Testis (tissue), 2 donors: Measurements from ENCODE around the gene IQSEC3.

Experiments
- POLR2A ChIP-seq: fragments of 450-650 bp; IDR thresholded peaks from one replicate; pipeline ENCODE4 v1.6.1; 2017; ENCODE audit warnings: antibody characterized with exemption, mild to moderate bottlenecking, moderate library complexity
- TF ChIP-seq, protein P1 (sequence below), 3 experiments: fragments of 450-650 bp in 2 of 3; fragments of 200-600 bp in 1 of 3; sonication (generic) in 1 of 3; IDR thresholded peaks; one replicate each; pipeline ENCODE4 v1.5.1; 2016 to 2019; ENCODE audit warnings: antibody characterized with exemption in 3 of 3, mild to moderate bottlenecking in 2 of 3, moderate library complexity in 1 of 3

DNA sequence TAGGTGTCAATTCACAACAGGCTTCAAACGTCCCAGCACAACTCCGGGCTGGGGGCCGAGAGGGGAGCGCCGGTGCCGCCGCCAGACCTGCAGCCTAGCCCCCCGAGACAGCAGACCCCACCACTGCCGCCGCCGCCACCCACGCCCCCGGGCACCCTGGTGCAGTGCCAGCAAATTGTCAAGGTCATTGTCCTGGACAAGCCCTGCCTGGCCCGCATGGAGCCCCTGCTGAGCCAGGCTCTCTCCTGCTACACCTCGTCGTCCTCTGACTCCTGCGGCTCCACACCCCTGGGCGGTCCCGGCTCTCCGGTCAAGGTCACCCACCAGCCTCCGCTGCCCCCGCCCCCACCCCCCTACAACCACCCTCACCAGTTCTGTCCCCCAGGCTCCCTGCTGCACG, 108.0 kb downstream of the IQSEC3 start:
- TF ChIP-seq, protein P1, sequence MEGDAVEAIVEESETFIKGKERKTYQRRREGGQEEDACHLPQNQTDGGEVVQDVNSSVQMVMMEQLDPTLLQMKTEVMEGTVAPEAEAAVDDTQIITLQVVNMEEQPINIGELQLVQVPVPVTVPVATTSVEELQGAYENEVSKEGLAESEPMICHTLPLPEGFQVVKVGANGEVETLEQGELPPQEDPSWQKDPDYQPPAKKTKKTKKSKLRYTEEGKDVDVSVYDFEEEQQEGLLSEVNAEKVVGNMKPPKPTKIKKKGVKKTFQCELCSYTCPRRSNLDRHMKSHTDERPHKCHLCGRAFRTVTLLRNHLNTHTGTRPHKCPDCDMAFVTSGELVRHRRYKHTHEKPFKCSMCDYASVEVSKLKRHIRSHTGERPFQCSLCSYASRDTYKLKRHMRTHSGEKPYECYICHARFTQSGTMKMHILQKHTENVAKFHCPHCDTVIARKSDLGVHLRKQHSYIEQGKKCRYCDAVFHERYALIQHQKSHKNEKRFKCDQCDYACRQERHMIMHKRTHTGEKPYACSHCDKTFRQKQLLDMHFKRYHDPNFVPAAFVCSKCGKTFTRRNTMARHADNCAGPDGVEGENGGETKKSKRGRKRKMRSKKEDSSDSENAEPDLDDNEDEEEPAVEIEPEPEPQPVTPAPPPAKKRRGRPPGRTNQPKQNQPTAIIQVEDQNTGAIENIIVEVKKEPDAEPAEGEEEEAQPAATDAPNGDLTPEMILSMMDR (IDR thresholded peaks at IDR 0.05) = no peak
- TF ChIP-seq POLR2A = no peak
